HG02678 (cell line): ENCODE data around the gene ZNF384.
A peak's percentile ranks its signal among the peaks of the same experiment; 100 is the strongest.

ENCODE experiments used
- ATAC-seq: cut with Tn5 transposase; IDR thresholded peaks from one replicate; pipeline ENCODE4 v1.9.1; 2021; ENCODE audit warnings: mild to moderate bottlenecking, moderate library complexity; ENCODE audit not compliant: unreplicated experiment

Gene ZNF384

GRCh38 chr12:6662906-6663742 is 26.1 kb downstream of the ZNF384 start, which contains the start of gene ING4:
Gene ING4 (minus strand): TSS chr12:6663119. CDS start chr12:6663101, 18 bp downstream.
- ATAC-seq: peak; percentile 98

- peak; percentile 19 for ATAC-seq
These were observed 26.6 kb downstream of the ZNF384 start for GRCh38 chr12:6662602-6662905.

GRCh38 chr12:6653987-6654386 is 35.2 kb downstream of the ZNF384 start:
- no peak for ATAC-seq

- ATAC-seq: no peak
These were observed 35.8 kb downstream of the ZNF384 start for GRCh38 chr12:6653342-6653741.

- ATAC-seq: no peak
These were observed 36.8 kb downstream of the ZNF384 start for GRCh38 chr12:6652391-6652790.

GRCh38 chr12:6650832-6651231 is 38.3 kb downstream of the ZNF384 start:
- no peak for ATAC-seq

- peak; percentile 71 for ATAC-seq
These were observed 42.0 kb downstream of the ZNF384 start, which contains the start of gene ACRBP for GRCh38 chr12:6647083-6647604. Gene ACRBP (minus strand): TSS chr12:6647432. CDS start chr12:6647366, 66 bp downstream.

GRCh38 chr12:6646276-6647082 is 42.7 kb downstream of the ZNF384 start:
- ATAC-seq: no peak

GRCh38 chr12:6644903-6645302 is 44.3 kb downstream of the ZNF384 start:
- no peak for ATAC-seq

- ATAC-seq: no peak
These were observed 44.9 kb downstream of the ZNF384 start for GRCh38 chr12:6644257-6644596.

- ATAC-seq: no peak
These were observed 45.5 kb downstream of the ZNF384 start for GRCh38 chr12:6643569-6644256.

- no peak for ATAC-seq
These were observed 48.0 kb downstream of the ZNF384 start for GRCh38 chr12:6641131-6641530.

GRCh38 chr12:6640497-6640896 is 48.7 kb downstream of the ZNF384 start:
- no peak for ATAC-seq

GRCh38 chr12:6639151-6639801 is 49.9 kb downstream of the ZNF384 start:
- ATAC-seq: no peak

- ATAC-seq: no peak
These were observed 50.9 kb downstream of the ZNF384 start for GRCh38 chr12:6638305-6638704.

- ATAC-seq: no peak
These were observed 53.2 kb downstream of the ZNF384 start, which contains the start of gene LPAR5 for GRCh38 chr12:6635856-6636531. Gene LPAR5 (minus strand): TSS chr12:6635959. CDS start chr12:6621248, 14,711 bp downstream.

- ATAC-seq: no peak
These were observed 53.8 kb downstream of the ZNF384 start for GRCh38 chr12:6635375-6635855.

- peak; percentile 74 for ATAC-seq
These were observed 56.9 kb downstream of the ZNF384 start for GRCh38 chr12:6632026-6632983.

GRCh38 chr12:6631549-6631961 is 57.6 kb downstream of the ZNF384 start:
- no peak for ATAC-seq
